Vagina (tissue), 2 donors: ENCODE data around the gene SNTB2. TPM values are rescaled to one million over a fixed set of nuclear protein-coding genes. Genes with fewer than 3 reads are reported as not detected.
"Not testable (repeated sequence)": the region's sequence is repeated elsewhere in the genome, so short reads cannot be mapped to it uniquely, and the experiment has no call there.

Source experiments
- DNase-seq, 2 donors: peaks; one replicate each; pipeline ENCODE4 v3.0.0-alpha.2; 2017; ENCODE audit errors: extremely low spot score in 2 of 2
- H3K27ac ChIP-seq: fragments of 200-600 bp; sonication (generic); one replicate; pipeline ENCODE4 v1.5.1; 2019
- H3K27me3 ChIP-seq: fragments of 200-600 bp; sonication (generic); one replicate; pipeline ENCODE4 v1.5.1; 2019
- H3K36me3 ChIP-seq, 2 donors: fragments of 200-600 bp; sonication (generic); one replicate each; pipeline ENCODE4 v1.5.1; 2017 to 2019
- H3K4me1 ChIP-seq: fragments of 200-600 bp; sonication (generic); one replicate; pipeline ENCODE4 v1.5.1; 2019
- H3K4me3 ChIP-seq, 2 donors: fragments of 200-600 bp; sonication (generic); 1 replicate in 1 of 2; 2 replicates in 1 of 2; pipeline ENCODE4 v1.5.1; 2016 to 2019
- H3K9me3 ChIP-seq: fragments of 200-600 bp; sonication (generic); one replicate; pipeline ENCODE4 v1.5.1; 2019
- POLR2A ChIP-seq, 2 donors: fragments of 450-650 bp; IDR thresholded peaks; one replicate each; pipeline ENCODE4 v1.6.1; 2017; ENCODE audit warnings: antibody characterized with exemption in 2 of 2, mild to moderate bottlenecking in 2 of 2, moderate library complexity in 2 of 2
- POLR2AphosphoS5 ChIP-seq, 2 donors: sonication (generic); formaldehyde crosslinking; IDR thresholded peaks; one replicate each; pipeline ENCODE4 v1.9.0; 2017; ENCODE audit warnings: antibody characterized with exemption in 2 of 2, mild to moderate bottlenecking in 2 of 2, low read depth in 1 of 2; ENCODE audit not compliant: insufficient read depth in 1 of 2
- intact Hi-C: fragments of 100-400 bp; cut with DNase I; formaldehyde crosslinking; loops from one replicate; pipeline ENCODE4 v1.15.1; 2023
- total RNA-seq: library from RNA; depleted of rRNA; stranded (reverse); fragments of >200 nt; gene quantifications from one replicate; pipeline ENCODE4 v1.2.3, GENCODE V29; 2016
- TF ChIP-seq, protein P1 (sequence below), 3 experiments: fragments of 450-650 bp in 2 of 3; fragments of 200-600 bp in 1 of 3; sonication (generic) in 1 of 3; IDR thresholded peaks; one replicate each; pipeline ENCODE4 v1.5.1; 2017 to 2019; ENCODE audit warnings: antibody characterized with exemption in 3 of 3, mild to moderate bottlenecking in 2 of 3, moderate library complexity in 2 of 3

The SNTB2 gene
- total RNA-seq, result 50.8 TPM

DNA sequence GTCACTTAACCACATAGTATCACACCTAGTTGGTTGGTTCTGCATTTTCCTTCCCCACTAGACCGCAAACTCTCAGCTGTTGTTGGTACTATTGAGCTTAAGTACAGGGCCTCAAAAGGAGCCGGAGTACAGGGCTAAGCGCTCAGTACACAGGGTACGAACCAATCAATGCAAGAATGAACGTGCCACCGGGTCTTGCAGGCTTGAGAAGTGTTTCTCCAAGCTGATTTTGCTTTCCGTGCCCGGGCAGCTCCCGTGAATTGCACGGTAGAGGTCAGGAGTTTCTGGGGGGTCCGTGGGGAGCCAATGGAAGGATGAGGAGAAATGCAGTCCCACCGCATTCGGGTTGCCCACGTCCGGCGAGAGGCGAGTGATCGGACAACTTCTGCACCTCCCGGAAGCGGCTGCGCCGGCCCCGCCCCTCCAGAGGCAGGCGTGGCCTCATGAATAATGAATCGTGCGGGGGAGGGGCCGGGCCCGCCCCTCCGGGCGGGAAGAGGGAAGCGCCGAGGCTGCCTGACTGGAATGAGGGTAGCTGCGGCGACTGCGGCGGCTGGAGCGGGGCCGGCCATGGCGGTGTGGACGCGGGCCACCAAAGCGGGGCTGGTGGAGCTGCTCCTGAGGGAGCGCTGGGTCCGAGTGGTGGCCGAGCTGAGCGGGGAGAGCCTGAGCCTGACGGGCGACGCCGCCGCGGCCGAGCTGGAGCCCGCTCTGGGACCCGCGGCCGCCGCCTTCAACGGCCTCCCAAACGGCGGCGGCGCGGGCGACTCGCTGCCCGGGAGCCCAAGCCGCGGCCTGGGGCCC lies at the start of gene SNTB2:
Gene SNTB2, plus strand, starts transcription at position 523 of the 804 bp plus-strand sequence. Its CDS starts 3 bp downstream, at position 526.
- no peak for DNase-seq
- intact Hi-C loops, result loop anchor here (10.0 kb wide), 1 partner anchor 98 kb away; no protein-coding TSS in a partner anchor
- Histone ChIP-seq H3K4me3 (peak within 1 kb of the TSS; percentile 57 to 68), H3K27me3 (no peaks in the 10 kb centered on the region), H3K36me3 (no peaks in the 10 kb centered on the region), H3K9me3 (no peaks in the 10 kb centered on the region), H3K4me1 (peaks cover 62% of the 10 kb centered on the region), H3K27ac (peak within 1 kb of the TSS; percentile 83)
- TF ChIP-seq POLR2AphosphoS5 (IDR thresholded peaks at IDR 0.05; ENCODE audit: insufficient read depth in 1 of 2, low read depth in 1 of 2) (peak; percentile 76 to 95), POLR2A (IDR thresholded peaks at IDR 0.05) (peak; percentile 25 to 93)
- TF ChIP-seq, protein P1, sequence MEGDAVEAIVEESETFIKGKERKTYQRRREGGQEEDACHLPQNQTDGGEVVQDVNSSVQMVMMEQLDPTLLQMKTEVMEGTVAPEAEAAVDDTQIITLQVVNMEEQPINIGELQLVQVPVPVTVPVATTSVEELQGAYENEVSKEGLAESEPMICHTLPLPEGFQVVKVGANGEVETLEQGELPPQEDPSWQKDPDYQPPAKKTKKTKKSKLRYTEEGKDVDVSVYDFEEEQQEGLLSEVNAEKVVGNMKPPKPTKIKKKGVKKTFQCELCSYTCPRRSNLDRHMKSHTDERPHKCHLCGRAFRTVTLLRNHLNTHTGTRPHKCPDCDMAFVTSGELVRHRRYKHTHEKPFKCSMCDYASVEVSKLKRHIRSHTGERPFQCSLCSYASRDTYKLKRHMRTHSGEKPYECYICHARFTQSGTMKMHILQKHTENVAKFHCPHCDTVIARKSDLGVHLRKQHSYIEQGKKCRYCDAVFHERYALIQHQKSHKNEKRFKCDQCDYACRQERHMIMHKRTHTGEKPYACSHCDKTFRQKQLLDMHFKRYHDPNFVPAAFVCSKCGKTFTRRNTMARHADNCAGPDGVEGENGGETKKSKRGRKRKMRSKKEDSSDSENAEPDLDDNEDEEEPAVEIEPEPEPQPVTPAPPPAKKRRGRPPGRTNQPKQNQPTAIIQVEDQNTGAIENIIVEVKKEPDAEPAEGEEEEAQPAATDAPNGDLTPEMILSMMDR (IDR thresholded peaks at IDR 0.05), result no peak

DNA sequence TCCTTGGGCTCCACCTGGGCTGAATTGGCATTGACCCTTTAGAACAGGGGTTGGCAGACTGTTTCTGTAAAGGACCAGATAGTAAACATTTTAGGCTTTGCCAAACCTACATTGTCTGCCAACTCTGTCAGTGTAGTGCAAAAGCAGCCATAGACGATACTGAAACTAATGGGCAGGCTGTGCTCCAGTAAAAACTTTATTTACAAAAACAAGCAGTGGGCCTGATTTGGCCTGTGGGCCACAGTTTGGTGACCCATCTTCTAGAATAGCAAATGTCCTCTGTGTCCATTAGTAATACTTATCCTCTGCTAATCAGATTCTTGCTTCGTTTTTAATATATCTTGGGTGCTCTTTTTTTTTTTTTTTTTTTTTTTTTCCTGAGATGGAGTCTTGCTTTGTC lies 48.4 kb upstream of the SNTB2 start:
- Histone ChIP-seq H3K36me3 (peaks cover 3 to 42% of the 10 kb centered on the region in 2 donors), H3K4me1 (peaks cover 8% of the 10 kb centered on the region), H3K4me3 (no peak overlapping the region), H3K9me3 (no peaks in the 10 kb centered on the region), H3K27ac (no peak overlapping the region), H3K27me3 (no peaks in the 10 kb centered on the region)
- DNase-seq, result no peak
- intact Hi-C loops, result no loop called here
- TF ChIP-seq, protein P1 (IDR thresholded peaks at IDR 0.05), result no peak
- no peak for TF ChIP-seq POLR2AphosphoS5 (IDR thresholded peaks at IDR 0.05; ENCODE audit: insufficient read depth in 1 of 2, low read depth in 1 of 2)
- no peak for TF ChIP-seq POLR2A (IDR thresholded peaks at IDR 0.05)

DNA sequence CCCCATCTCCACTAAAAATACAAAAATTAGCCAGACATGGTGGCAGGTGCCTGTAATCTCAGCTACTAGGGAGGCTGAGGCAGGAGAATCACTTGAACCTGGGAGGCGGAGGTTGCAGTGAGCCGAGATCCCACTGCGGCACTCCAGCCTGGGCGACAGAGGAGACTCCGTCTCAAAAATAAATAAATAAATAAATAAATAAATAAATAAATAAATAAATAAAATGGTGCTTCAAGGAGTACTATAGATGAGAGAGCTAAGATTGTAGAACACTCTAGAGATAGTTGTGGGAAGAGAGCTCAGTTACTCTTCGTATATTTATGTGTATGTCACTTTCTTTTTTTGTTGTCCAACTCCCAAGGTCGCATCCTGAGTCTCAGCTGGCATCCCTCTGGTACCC lies 47.5 kb upstream of the SNTB2 start:
- H3K9me3 ChIP-seq, intact Hi-C loops, H3K4me3 ChIP-seq, DNase-seq, H3K4me1 ChIP-seq, H3K27me3 ChIP-seq, H3K27ac ChIP-seq: not testable (repeated sequence)
- peaks cover 3 to 47% of the 10 kb centered on the region in 2 donors for H3K36me3 ChIP-seq

DNA sequence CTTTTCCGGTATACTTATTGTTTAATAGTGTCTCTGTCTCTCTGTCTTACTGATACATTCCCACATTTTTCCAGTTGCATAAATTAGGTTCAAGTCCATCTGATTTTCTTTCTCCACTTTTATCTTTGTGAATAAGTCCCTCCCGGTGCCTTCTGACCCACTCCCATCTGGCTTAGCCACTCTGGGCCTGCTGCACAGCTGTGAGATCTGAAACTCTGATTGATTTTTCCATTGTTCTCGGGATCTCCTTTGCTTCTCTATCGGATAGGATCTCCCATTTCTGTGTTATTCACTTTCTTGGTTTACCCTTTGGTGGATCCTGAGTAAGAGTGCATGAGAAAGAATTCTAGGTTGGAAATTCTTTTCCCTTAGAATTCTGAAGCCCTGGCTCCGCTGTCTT lies 46.0 kb upstream of the SNTB2 start:
- no peaks in the 10 kb centered on the region for H3K9me3 ChIP-seq
- H3K4me3 ChIP-seq, result no peak overlapping the region
- no peak for DNase-seq
- intact Hi-C loops, result loop anchor here (5.0 kb wide), 1 partner anchor 694 kb away; the partner anchor contains the start of gene SMPD3
- no peak overlapping the region for H3K27ac ChIP-seq
- no peaks in the 10 kb centered on the region for H3K27me3 ChIP-seq
- peaks cover 3 to 47% of the 10 kb centered on the region in 2 donors for H3K36me3 ChIP-seq
- H3K4me1 ChIP-seq, result no peaks in the 10 kb centered on the region
- TF ChIP-seq, protein P1 (IDR thresholded peaks at IDR 0.05), result no peak
- no peak for TF ChIP-seq POLR2A (IDR thresholded peaks at IDR 0.05)
- no peak for TF ChIP-seq POLR2AphosphoS5 (IDR thresholded peaks at IDR 0.05; ENCODE audit: insufficient read depth in 1 of 2, low read depth in 1 of 2)

DNA sequence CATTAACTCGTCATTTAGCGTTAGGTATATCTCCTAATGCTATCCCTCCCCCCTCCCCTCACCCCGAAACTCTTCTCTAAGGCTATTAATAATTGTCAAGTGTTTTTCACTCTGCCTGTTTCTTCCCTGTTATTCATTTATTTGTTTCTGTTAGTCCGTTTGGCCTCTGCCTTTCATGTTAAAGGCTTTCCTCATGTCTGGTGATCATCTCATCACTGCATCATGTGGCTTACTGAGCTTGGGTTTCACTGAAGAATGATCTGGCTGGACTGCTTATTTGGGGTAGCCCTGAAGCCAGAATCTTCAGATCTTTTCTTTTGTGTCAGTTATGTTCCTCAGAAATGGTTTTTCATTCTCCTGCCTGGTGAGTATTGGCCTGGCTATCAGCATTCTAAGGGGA lies 45.0 kb upstream of the SNTB2 start:
- TF ChIP-seq POLR2AphosphoS5 (IDR thresholded peaks at IDR 0.05; ENCODE audit: insufficient read depth in 1 of 2, low read depth in 1 of 2), result no peak
- TF ChIP-seq POLR2A (IDR thresholded peaks at IDR 0.05), result no peak
- TF ChIP-seq, protein P1 (IDR thresholded peaks at IDR 0.05), result no peak
- Histone ChIP-seq H3K27ac (no peak overlapping the region), H3K9me3 (no peaks in the 10 kb centered on the region), H3K4me1 (no peaks in the 10 kb centered on the region), H3K27me3 (no peaks in the 10 kb centered on the region), H3K4me3 (no peak overlapping the region), H3K36me3 (peaks cover 3 to 47% of the 10 kb centered on the region in 2 donors)
- intact Hi-C loops, result loop anchor here (5.0 kb wide), 1 partner anchor 695 kb away; the partner anchor contains the start of gene SMPD3
- DNase-seq, result no peak
